HG02970 (cell line): ENCODE results near the gene RS1.

ENCODE experiments used
- ATAC-seq: cut with Tn5 transposase; IDR thresholded peaks from one replicate; pipeline ENCODE4 v1.9.1; 2021; ENCODE audit warnings: mild to moderate bottlenecking, moderate library complexity, moderate number of reproducible peaks; ENCODE audit not compliant: unreplicated experiment, low FRiP score

RS1 gene

DNA sequence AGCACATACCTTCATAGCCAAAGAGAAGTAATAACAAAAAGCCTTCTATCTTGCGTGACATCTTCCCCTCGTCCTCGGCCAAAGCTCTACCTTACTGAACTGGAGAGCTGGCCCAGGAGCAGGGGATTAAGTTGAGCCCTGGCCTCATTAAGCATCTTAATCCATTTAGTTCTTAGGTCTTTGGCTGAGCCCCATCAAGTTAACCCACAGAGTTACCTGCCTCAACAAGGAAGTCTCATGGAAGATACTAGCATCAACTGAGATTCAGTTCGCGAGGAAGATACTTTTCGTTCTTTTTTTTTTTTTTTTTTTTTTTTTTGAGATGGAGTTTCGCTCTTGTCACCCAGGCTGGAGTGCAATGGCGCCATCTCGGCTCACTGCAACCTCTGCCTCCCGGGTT is at the start of gene RS1:
RS1 (minus strand) TSS at position 101 of the 400 bp plus-strand sequence; CDS start at position 61, 40 bp downstream.
- ATAC-seq, result no peak

DNA sequence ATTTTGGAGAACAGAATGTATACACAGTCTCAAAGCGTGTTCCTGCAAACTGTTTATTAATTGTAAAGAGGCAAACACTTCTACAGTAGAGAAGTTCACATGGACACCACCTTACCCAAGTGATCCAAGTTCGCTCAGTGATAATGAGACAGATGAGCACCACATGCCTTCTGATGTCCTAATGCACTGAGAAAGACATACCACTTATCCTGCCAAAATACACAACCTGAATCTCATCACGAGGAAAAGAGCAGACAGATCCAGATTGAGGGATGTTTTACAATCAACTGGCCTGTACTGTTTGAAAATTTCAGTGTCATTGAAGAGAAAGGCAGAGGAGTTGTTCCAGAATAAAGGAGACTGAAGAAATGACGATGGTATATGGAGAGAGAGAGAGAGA is 47.9 kb upstream of the RS1 start:
- ATAC-seq, result no peak

DNA sequence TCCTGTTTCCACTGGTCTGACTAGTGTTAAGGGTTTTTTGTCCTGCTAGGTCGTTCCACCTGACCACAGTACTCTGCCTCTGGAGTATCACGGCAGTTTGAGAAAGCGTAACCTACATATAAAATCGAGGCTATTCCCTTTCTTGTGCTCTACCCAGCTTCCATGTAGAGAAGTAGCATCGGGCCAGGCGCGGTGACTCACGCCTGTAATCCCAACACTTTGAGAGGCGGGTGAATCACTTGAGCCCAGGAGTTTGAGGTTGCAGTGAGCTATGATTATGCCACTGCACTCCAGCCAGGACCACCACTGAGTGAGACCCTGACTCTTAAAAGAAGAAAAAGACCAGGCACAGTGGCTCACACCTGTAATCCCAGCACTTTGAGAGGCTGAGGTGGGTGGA is 43.0 kb upstream of the RS1 start:
- no peak for ATAC-seq

DNA sequence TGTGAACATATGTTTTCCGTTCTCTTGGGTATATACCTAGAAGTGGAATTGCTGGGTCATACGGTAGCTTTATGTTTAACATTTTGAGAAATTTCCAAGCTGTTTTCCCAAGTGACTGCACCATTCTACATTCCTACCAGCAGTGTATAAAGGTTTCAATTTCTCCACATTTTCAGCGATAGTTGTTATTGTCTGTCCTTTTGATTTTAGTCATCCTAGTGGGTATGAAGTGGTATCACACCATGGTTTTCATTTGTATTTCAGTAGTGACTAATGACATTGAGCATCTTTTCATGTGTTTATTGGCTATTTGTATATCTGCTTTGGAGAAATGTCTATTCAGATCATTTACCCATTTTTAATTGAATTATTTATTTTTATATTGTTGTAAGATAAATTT is 37.9 kb upstream of the RS1 start:
- no peak for ATAC-seq

DNA sequence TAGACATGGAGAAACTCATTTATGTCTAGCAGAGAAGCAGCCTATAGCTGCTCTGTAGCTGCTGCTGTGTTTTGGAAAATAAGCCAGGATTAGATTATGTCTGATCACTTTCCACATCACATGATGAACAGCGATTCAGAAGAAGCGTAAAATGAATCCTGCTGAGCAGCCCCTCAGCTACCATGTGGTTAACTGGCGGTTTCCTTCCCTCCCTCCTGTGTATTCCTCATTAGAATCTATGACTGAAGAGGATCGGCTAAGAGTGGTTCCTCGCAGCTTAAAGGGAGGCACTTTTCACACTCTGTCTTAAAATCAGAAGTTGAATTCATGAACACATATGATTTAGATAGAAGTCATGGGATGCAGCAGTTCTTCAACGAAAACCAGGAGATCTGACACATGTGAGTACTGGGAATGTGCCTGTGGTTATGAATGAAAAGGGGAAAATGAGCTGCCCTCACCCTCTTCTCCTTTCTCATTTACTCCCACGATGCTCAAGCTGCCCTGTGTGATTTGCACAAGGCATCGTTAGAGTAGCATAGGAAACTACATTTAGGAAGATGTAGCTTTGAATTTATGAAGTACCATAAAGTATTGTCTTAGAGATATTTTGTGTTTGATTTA is 35.6 kb upstream of the RS1 start, which contains the start of gene PPEF1:
PPEF1 (plus strand) TSS at position 220 of the 624 bp plus-strand sequence; CDS start at position 356, 136 bp downstream.
- no peak for ATAC-seq

DNA sequence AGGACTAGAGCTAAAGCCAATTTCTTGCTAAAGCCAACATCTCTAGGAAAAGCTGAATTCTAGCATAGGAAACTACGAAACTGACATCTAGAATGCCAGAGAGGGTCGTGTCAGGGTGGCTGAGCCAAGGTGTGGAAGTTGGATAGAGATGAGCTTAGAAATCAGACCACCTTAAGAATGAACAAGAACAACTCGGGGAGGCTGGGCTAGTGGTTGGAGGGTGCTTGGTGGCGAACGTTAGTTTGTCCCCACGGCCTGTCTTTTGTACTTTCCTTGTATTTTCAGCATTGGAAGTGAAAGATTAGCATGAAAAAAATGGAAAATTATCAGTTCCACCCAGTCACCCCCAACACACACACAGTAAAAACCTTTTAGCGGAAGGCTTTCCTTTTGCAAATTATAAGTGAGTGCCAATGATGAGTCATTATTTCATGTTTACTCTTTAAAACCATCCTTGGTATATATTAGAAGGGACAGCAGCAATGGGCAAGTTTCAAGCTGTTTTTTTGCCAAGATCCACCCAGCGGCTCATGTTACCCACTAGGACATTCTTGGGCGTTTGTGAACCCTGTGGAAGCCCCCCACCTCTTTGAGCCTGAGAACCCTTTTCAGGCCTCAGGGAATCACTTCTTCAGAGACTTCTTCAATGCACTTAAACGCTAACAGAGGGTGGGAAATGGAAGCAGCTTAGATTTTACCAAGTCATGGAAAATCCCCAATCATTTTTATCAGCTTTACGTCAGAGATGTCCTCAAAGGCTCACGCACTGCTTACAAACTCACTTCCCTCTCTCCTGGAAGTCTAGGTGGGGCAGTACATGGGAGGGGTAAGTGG is 30.7 kb upstream of the RS1 start:
- no peak for ATAC-seq

DNA sequence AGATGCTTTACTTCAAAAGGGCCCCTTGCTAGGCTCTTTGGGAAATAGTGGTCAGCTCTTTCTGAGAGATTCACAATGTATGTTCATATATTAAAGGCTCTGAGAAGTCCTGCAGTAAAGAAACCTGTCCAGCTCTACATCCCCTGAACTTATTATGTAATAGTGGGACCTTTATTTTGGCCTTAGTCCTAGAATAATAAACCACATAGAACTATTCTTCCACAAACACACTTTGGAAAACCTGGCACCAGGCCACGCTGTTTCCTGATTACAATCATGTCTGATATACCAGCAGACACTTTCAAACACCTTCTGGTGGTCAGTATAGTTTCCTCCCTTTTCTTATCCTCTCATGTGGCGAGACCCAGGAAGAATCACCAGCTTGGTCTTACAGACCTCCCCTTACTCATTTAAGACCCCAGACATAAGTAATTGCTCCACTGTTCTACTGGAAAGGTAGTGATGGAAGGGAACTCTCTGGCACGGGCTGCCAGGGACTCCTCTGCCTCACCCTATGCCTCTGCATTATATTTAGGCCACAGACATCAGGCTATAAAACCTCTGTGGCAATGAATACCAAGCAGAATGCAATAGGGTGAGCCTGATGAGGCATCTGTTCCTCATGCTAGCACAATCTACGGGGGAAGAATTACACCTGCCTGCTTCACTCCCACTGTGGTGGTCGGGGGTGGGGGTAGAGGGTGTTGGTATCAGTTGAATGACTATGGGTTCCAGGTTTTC is 29.9 kb upstream of the RS1 start:
- no peak for ATAC-seq

DNA sequence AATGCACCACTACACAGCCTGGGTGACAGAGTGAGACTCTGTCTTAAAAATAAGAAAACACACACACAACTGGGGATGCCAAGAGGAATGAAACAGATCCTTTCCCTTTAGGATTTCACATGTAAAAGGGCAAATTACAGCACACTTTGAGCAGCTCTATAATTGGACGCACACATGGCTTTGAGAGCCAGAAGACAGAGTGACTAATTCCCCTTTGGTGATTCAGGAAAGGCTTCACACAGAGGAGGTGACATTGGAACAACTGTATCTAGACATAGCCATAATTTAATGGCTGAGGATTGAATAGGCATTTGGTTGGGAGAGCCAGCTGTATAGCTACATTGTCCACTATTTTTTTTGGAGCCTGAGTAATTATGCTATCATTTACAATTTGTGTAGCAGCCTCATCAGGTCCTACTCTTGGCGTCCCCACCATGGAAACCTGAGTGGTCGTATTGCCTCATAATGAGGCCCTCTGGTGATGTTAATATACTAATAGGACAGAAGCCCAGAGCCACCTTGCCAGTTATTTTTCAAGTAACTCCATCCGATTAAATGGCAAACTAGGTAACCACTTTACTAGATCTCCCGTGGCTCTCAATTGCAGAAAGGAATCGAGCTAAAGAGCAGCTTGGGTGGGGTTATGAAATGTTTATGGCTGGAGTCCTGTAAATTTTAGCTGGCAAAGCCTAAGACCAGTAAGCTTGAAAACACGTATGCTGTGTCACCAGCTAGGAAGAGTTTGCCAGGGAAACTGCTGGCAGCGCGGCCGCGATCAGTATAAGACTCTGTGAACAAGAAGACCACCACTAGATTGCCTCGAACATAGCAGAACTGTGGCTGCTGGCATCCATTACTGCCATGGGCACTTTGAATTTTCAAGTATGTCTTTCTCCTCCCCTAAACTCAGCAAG is 27.1 kb upstream of the RS1 start:
- no peak for ATAC-seq

DNA sequence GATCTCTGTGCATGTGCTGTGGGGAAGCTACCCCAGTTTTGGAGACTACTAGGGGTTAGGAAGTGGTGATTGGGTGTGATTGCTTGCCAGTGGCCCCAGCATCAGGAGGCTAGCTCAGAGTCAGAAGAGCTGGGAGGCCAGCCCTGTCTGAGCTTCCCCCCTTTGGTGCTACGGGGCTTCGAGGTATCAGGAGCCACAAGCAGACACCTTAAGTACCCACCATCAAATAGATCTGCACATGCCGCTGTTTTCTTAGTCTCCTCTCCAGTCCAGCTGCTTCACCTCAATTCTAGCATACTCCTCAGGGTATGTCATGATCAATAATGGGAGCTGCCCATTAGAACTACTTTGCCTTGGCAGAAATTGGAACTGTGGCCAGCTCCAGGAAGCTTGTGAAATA is 24.7 kb upstream of the RS1 start:
- no peak for ATAC-seq

DNA sequence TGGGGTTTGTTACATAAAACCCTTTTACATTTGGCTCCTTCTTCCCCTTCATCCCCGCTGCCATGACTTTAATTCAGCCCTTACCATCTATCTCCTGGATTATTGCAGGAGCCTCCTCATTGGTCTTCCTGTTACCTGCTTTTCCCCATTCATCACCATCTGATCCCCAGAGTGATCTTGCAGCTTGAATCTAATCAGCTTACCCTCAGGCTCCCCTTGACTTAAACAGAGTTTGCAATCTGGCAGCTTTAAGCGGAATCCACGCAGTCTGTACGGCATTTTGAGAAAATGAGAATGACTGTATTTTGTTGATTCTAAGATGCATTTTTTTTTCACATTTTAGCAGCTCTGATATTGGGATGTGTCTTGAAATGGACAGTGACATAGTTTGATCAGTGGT is 20.6 kb upstream of the RS1 start:
- no peak for ATAC-seq

DNA sequence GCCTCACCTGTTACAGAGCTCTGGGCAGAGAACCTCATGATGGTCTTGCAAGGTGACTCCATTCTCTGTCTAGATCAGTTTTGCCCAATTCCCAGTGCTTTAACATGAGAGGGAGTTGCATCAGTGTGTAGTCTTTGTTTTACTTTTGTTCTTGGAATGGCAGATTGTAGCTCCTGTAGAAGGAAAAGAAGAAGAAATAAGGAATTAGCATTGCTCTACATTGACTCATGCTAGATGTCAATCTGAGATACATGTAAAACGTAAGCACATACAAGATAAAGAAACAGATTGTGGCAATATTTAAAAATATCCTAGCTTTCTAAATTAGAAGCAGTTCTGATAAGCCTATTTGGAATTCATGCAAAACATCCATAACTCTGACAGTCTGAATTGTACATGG is 19.5 kb upstream of the RS1 start:
- ATAC-seq, result no peak

DNA sequence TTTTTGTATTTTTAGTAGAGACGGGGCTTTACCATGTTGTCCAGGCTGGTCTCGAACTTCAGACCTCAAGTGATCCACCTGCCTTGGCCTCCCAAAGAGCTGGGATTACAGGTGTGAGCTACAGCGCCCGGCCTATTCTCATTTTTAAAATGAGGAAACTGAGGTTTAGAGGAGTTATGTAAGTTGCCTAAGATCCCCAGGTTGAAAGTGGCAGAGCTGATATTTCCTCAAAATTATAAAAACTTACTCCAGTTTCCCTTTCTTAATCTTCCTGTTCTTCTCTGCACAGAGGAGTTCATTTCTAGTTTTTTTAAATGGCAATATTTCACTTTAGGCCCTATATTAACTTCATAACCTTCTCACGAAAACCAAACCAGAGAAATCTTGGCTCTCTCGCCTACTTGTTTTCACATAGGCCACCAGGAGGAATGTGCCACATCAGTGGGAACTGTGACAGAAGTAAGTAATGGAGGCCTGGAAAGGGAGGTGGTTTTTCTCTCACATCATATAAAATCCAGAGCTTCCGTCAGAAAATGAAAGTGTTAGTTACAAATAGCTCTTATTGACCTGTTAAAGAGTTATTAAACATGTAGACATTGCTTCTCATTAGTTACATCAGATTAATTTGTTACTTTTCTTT is 16.1 kb upstream of the RS1 start:
- ATAC-seq, result no peak

DNA sequence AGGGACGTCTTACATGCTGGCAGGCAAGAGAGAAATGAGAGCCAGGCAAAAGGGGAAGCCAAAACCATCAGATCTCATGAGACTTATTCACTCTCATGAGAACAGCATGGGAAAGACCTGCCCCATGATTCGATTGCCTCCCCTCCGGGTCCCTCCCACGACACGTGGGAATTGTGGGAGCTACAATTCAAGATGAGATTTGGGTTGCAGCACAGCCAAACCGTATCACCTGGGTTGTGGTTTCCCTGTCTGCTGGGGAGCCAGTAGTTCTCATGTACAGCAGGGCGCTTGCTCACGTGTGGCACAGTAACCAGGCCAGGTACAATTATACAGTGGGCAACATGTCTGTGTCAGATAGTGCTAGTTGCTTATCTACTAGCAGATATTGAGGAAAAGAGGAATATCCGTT is 11.1 kb upstream of the RS1 start:
- no peak for ATAC-seq

DNA sequence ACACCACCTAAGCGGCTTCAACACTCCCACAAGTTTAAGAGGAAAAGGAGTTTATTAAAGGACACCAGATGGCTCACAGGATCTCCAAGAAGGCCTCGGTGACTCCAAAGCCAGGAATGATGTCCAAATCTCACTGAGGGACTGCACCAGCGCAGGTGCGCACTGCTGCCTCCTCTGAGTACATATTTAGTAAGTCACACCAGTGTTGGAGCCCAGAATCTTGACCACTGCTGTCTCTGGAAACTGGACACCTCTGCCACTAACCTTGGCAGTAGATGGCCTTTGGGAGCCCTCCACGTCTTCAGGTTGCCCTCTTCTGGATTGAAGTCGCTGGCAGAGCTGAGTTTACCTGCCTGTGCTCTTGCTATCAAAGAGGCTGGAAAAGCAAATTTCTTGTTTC is 10.1 kb upstream of the RS1 start:
- ATAC-seq, result no peak

DNA sequence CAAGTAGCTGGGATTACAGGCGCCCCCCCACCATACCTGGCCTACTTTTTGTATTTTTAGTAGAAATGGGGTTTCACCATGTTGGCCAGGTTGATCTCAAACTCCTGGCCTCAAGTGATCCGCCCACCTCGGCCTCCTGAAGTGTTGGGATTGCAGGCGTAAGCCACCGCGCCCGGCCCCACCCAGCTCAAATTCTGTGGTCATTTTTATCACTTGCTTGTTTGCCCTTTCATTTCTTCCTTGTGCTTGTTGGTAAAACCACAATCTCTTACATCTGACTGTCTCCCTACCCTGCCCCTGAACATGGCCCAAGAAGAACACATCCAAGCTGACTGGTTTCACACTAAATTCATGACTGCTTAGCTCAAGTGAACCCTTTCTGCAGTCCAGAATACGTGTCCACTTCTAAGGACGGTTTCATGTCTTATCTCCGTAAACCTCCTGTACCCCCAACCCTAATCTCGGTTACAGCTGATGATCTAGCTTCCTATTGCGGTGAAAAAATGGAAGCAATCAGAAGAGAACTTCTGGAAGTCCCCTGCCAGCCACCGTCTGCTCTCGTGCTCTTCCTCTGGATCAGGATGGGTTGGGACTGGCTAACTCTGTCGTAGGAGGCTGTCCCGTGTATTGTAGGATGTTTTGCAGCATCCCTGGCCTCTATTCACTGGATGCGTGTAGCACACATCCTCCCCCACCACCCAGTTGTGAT is 5.4 kb upstream of the RS1 start:
- ATAC-seq, result no peak

DNA sequence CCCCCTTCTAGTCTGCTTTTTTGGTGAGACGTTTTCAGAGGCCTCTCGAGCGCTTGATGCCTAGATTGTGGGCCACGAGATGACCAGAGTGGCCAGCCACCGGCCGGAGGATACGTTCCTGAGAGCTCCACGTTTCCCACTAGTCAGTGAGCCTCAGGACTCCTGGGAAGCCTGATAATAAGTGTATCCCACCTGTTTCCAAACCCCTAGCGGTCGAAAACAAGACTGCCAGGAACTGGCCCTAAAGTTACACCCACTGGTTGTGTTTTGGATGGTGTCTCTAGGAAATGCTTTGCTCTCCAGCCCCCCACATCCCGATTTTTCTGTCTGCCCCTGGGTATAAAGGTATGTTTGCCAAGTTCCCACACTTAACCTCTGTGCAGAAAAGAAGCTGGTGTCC is 4.6 kb upstream of the RS1 start:
- no peak for ATAC-seq

DNA sequence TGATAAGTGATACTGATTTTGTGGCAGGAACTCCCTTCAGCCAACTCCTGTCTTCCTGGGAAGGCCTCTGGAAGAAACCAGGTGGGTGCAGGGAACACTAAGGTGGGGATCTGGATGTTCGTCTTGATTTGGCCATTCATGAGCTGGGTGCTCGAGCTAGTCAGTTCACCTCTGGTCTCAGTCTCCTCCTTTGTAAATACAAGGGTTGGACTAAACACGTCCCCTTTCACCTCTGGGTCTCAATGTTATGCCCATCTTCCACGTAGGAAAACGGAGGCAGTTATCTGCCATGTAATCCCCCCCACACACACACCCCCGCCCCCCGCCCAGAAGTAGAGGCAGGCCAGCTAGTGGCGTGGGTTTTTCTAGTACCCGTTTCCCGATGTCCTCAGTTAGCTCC is 4.1 kb upstream of the RS1 start:
- ATAC-seq, result no peak

DNA sequence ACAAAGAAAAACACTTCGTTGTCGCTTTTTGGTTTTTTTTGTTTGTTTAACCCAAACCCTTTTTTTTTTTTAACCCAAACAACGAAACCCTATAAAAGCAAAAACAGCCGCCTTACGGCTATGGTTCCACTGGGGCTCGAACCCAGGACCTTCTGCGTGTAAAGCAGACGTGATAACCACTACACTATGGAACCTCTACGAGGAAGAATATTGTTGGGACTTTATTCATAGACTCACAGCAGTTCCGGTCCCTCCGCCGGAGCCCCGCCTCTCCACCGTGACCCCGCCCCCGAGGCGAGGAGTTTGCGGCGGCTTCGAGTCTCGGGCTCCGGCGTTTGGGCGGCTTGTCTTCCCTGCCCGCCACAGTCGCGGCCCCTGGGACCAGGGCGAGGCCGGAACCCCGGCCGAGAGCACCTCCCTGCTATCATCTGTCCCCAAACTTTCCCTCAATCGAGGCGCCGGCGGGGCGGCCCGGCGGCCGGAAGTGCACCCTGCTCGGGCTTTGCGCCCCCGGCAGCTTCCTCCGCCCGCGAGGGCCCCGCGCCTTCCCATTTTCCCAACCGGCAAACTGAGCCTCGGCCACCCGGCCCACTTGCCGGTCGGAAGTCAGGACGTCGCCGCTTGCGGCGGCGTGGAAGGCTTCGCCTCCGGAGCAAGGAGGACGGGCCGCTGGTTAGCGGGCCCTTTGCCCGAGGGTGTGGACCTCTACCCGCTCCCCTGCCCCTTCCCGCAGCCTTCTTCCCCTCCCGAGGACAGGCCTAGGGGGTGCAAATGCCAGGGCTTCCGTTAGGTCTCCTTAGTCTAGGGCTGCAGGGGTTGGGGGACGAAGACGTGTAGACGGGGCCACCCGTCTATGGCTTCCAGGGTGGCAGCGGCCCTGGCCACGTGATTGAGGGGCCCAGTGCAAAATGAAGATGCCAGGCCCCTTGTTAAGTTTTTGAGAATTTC is 3.2 kb upstream of the RS1 start:
- peak; percentile 77 for ATAC-seq
